ENCODE measurements around the gene SLCO1B3.
"Not testable (repeated sequence)": the region's sequence is repeated elsewhere in the genome, so short reads cannot be mapped to it uniquely, and the experiment has no call there.

The SLCO1B3 gene

GRCh38 chr12:20810487-20810886 lies at the start of gene SLCO1B3:
Gene SLCO1B3, plus strand, starts transcription at chr12:20810705. Its CDS starts 5,034 bp downstream, at chr12:20815739.
- no peak for FAIRE-seq

- FAIRE-seq, result no peak
Measured at GRCh38 chr12:20777420-20777819, 33.1 kb upstream of the SLCO1B3 start.

- no peak for FAIRE-seq
Measured at GRCh38 chr12:20778969-20779368, 31.5 kb upstream of the SLCO1B3 start.

GRCh38 chr12:20779971-20780370 lies 30.5 kb upstream of the SLCO1B3 start:
- not testable (repeated sequence) for FAIRE-seq

GRCh38 chr12:20783796-20784357 lies 26.6 kb upstream of the SLCO1B3 start:
- not testable (repeated sequence) for FAIRE-seq

- FAIRE-seq, result no peak
Measured at GRCh38 chr12:20792971-20793370, 17.5 kb upstream of the SLCO1B3 start.

- no peak for FAIRE-seq
Measured at GRCh38 chr12:20798554-20798953, 12.0 kb upstream of the SLCO1B3 start.

GRCh38 chr12:20800160-20800559 lies 10.3 kb upstream of the SLCO1B3 start:
- no peak for FAIRE-seq

- no peak for FAIRE-seq
Measured at GRCh38 chr12:20801035-20801434, 9.5 kb upstream of the SLCO1B3 start.

GRCh38 chr12:20805921-20806320 lies 4.6 kb upstream of the SLCO1B3 start:
- no peak for FAIRE-seq

GRCh38 chr12:20807192-20808080 lies 3.1 kb upstream of the SLCO1B3 start:
- FAIRE-seq, result no peak

GRCh38 chr12:20808521-20808920 lies 2.0 kb upstream of the SLCO1B3 start:
- FAIRE-seq, result no peak

GRCh38 chr12:20815574-20815973 lies 5.1 kb downstream of the SLCO1B3 start:
- FAIRE-seq, result no peak

GRCh38 chr12:20822415-20822814 lies 11.9 kb downstream of the SLCO1B3 start:
- no peak for FAIRE-seq

- FAIRE-seq, result no peak
Measured at GRCh38 chr12:20822925-20823324, 12.4 kb downstream of the SLCO1B3 start.

- FAIRE-seq, result no peak
Measured at GRCh38 chr12:20829919-20830318, 19.4 kb downstream of the SLCO1B3 start.

GRCh38 chr12:20830456-20830855 lies 20.0 kb downstream of the SLCO1B3 start:
- FAIRE-seq, result no peak

- FAIRE-seq, result no peak
Measured at GRCh38 chr12:20832911-20833310, 22.4 kb downstream of the SLCO1B3 start.

- FAIRE-seq, result no peak
Measured at GRCh38 chr12:20852649-20853048, 42.1 kb downstream of the SLCO1B3 start.

- no peak for FAIRE-seq
Measured at GRCh38 chr12:20863056-20863455, 52.6 kb downstream of the SLCO1B3 start.

- FAIRE-seq, result no peak
Measured at GRCh38 chr12:20865873-20866272, 55.4 kb downstream of the SLCO1B3 start.

GRCh38 chr12:20868277-20868676 lies 57.8 kb downstream of the SLCO1B3 start:
- FAIRE-seq, result no peak

- FAIRE-seq, result peak; percentile 68
Measured at GRCh38 chr12:20883288-20883687, 72.8 kb downstream of the SLCO1B3 start.

GRCh38 chr12:20885116-20885515 lies 74.6 kb downstream of the SLCO1B3 start:
- no peak for FAIRE-seq
